Measurements from ENCODE around the gene PARD6B. TPM values are rescaled to one million over a fixed set of nuclear protein-coding genes. Genes with fewer than 3 reads are reported as not detected.

The PARD6B gene
- total and polyA plus RNA-seq, 11 donors, result 1.3 to 12.2 (median 4.2) TPM

DNA sequence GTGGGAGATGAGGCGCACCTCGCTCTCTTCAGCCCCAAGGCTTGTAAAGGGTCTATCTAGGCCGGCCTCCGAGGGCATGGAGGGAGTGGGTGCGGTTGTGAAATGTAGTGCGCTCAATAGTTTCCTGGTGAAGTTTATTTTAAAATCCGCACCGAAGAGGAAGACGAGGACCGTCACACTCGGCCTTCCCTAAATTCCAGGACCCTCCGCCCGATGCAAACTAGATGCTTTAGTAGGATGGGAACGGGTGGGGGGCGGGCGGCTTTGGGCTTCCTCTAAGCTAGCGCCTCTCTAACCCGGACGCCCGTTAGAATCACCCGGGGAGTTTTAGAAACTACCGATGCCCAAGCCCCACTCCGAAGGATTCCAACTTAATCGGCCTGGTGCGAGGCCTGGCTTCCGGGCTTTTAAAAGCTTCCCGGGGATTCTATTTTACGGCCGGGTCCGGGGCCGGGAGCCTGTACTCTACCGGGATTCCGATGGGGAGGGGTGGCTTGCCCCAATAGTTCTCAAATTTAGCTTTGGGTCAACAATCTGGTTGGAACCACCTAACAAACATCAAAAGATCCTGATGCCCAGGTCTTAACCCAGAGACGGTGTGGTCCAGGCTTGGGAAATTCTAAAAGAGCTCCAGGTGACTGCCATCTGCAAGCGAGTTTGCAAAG lies 62.9 kb downstream of the PARD6B start:
- DNase-seq, result no peak
- ATAC-seq, result no peak
- 10 to 17% (median 14%) methylated on average over 25 to 35 of the region's 35 CpGs for WGBS, 4 donors
- intact Hi-C loops (cut with DNase I), result loop anchor here in 9 of 10 donors (2.0 to 10.0 kb wide), 10 partner anchors 130 to 530 kb away; partner anchors contain the start of genes ADNP (in 2 of the 9), DPM1 (in 1 of the 9) and MOCS3 (in 1 of the 9)
- Histone ChIP-seq H3K36me3 (no peaks in the 10 kb centered on the region), H3K27ac (no peak overlapping the region), H3K9me3 (no peaks in the 10 kb centered on the region), H3K27me3 (peaks cover 0 to 6% (median 0%) of the 10 kb centered on the region in 9 donors), H3K4me3 (peak overlapping the region in 11 of 12 donors; percentile 61 to 87 (median 79)), H3K4me1 (peaks cover 0 to 34% (median 17%) of the 10 kb centered on the region in 12 donors)
- TF ChIP-seq POLR2A (IDR thresholded peaks at IDR 0.05), result no peak
- TF ChIP-seq, protein P1, sequence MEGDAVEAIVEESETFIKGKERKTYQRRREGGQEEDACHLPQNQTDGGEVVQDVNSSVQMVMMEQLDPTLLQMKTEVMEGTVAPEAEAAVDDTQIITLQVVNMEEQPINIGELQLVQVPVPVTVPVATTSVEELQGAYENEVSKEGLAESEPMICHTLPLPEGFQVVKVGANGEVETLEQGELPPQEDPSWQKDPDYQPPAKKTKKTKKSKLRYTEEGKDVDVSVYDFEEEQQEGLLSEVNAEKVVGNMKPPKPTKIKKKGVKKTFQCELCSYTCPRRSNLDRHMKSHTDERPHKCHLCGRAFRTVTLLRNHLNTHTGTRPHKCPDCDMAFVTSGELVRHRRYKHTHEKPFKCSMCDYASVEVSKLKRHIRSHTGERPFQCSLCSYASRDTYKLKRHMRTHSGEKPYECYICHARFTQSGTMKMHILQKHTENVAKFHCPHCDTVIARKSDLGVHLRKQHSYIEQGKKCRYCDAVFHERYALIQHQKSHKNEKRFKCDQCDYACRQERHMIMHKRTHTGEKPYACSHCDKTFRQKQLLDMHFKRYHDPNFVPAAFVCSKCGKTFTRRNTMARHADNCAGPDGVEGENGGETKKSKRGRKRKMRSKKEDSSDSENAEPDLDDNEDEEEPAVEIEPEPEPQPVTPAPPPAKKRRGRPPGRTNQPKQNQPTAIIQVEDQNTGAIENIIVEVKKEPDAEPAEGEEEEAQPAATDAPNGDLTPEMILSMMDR (IDR thresholded peaks at IDR 0.05), result peak in 1 of 12 donors; percentile 56

DNA sequence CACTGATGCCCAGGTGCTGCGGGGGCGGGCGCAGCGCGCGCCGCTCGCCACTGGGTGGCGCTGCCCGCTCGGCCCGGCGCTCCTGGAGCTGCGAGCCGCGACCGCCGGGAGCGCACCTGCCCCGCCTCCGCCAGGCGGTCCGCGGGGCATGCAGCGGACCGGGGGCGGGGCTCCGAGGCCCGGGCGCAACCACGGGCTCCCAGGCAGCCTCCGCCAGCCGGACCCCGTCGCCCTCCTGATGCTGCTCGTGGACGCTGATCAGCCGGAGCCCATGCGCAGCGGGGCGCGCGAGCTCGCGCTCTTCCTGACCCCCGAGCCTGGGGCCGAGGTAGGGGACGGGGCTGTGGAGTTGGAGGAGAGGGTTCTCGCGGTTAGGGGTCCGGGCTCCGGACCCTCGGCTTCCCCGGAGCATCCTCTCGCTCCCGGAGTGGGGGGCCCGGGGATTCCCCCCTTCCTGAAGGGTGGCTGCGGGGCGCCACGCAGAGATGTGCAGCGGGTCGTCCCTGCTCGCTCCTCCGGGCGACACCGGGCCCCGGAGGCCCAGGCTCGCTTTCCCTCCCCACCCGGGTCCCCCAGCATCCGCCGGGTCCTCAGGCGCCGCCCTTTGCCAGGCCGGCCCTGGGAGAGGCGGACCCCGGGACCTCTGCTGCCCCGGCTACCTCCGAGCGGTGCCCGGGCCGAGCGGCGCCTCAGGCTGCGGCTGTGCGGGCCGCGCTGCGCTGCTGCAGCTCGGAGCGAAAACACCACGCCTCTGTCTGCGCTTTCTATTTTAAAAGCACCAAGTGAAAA lies 63.7 kb downstream of the PARD6B start, which contains the start of gene BCAS4:
Gene BCAS4, plus strand, starts transcription at position 216 of the 789 bp plus-strand sequence. Its CDS starts 23 bp downstream, at position 239.
- Histone ChIP-seq H3K4me1 (peaks cover 0 to 34% (median 17%) of the 10 kb centered on the region in 12 donors), H3K36me3 (no peaks in the 10 kb centered on the region), H3K27me3 (peaks cover 0 to 6% (median 0%) of the 10 kb centered on the region in 9 donors), H3K9me3 (no peaks in the 10 kb centered on the region), H3K27ac (peak within 1 kb of the TSS in 4 of 12 donors; percentile 34 to 74 (median 54)), H3K4me3 (peak within 1 kb of the TSS; percentile 53 to 87 (median 78))
- 1 to 3% (median 1%) methylated on average over 14 to 92 of the region's 92 CpGs for WGBS, 4 donors
- peak; percentile 39 to 87 (median 66) for ATAC-seq
- DNase-seq, result peak; percentile 58 to 84 (median 65)
- intact Hi-C loops (cut with DNase I), result loop anchor here (1.0 to 10.0 kb wide), 11 partner anchors 130 to 530 kb away; partner anchors contain the start of genes ADNP (in 2 of the 10), DPM1 (in 1 of the 10) and MOCS3 (in 1 of the 10)
- TF ChIP-seq, protein P1 (IDR thresholded peaks at IDR 0.05), result peak in 11 of 12 donors; percentile 63 to 99 (median 80)
- no peak for TF ChIP-seq POLR2A (IDR thresholded peaks at IDR 0.05)

- H3K36me3 ChIP-seq, result no peaks in the 10 kb centered on the region
- no peak for ATAC-seq
- H3K4me1 ChIP-seq, result peaks cover 0 to 21% (median 7%) of the 10 kb centered on the region in 12 donors
- H3K27ac ChIP-seq, result no peak overlapping the region
- no peaks in the 10 kb centered on the region for H3K9me3 ChIP-seq
- TF ChIP-seq, protein P1 (IDR thresholded peaks at IDR 0.05), result no peak
- no peak for TF ChIP-seq POLR2A (IDR thresholded peaks at IDR 0.05)
- H3K27me3 ChIP-seq, result peaks cover 0 to 6% (median 0%) of the 10 kb centered on the region in 9 donors
- intact Hi-C loops (cut with DNase I), result loop anchor here in 6 of 10 donors (5.0 to 10.0 kb wide), 5 partner anchors 128 to 528 kb away; no protein-coding TSS in a partner anchor
- DNase-seq, result no peak
- 91 to 94% (median 93%) methylated on average over 4 of the region's 4 CpGs for WGBS, 4 donors
- no peak overlapping the region for H3K4me3 ChIP-seq
These were observed 65.8 kb downstream of the PARD6B start for GRCh38 chr20:50797142-50797541.

Measured in heart left ventricle (tissue), 16 donors.